Trophoblast cell (in vitro differentiated cells and primary cell): ENCODE results near the gene PRKCE.

Experiments used
- DNase-seq, 2 donors: peaks; one replicate each; pipeline ENCODE4 v3.0.0-alpha.2; 2016
- H2AFZ ChIP-seq: 2 replicates; pipeline ENCODE4 v1.6.1; 2013; ENCODE audit warnings: low read length, moderate library complexity, mild to moderate bottlenecking; ENCODE audit not compliant: insufficient read depth, poor library complexity
- H2AK5ac ChIP-seq: 2 replicates; pipeline ENCODE4 v1.6.1; 2013; ENCODE audit warnings: mild to moderate bottlenecking, low read length
- H2BK120ac ChIP-seq: 2 replicates; pipeline ENCODE4 v1.6.1; 2013; ENCODE audit warnings: low read length, mild to moderate bottlenecking, moderate library complexity; ENCODE audit not compliant: insufficient read depth, poor library complexity
- H2BK12ac ChIP-seq: 2 replicates; pipeline ENCODE4 v1.6.1; 2013; ENCODE audit warnings: mild to moderate bottlenecking, low read length, moderate library complexity
- H2BK5ac ChIP-seq: 2 replicates; pipeline ENCODE4 v1.6.1; 2013; ENCODE audit warnings: low read length, low read depth, moderate library complexity, mild to moderate bottlenecking; ENCODE audit not compliant: poor library complexity
- H3K14ac ChIP-seq: 2 replicates; pipeline ENCODE4 v1.6.1; 2013; ENCODE audit warnings: mild to moderate bottlenecking, low read length
- H3K18ac ChIP-seq: 2 replicates; pipeline ENCODE4 v1.6.1; 2013; ENCODE audit warnings: mild to moderate bottlenecking, low read length
- H3K23ac ChIP-seq: 2 replicates; pipeline ENCODE4 v1.6.1; 2013; ENCODE audit warnings: low read length
- H3K27ac ChIP-seq: 2 replicates; pipeline ENCODE4 v1.5.1; 2013; ENCODE audit warnings: low read depth, mild to moderate bottlenecking, inconsistent platforms, low read length, moderate library complexity
- H3K27me3 ChIP-seq: 2 replicates; pipeline ENCODE4 v1.6.1; 2013; ENCODE audit warnings: inconsistent platforms, mild to moderate bottlenecking, low read length, moderate library complexity; ENCODE audit not compliant: insufficient read depth
- H3K36me3 ChIP-seq, 2 experiments: 1 replicate in 1 of 2; 2 replicates in 1 of 2; pipeline ENCODE4 v1.6.1; 2013; ENCODE audit warnings: low read length in 2 of 2, mild to moderate bottlenecking in 2 of 2, moderate library complexity in 1 of 2; ENCODE audit not compliant: insufficient read depth in 2 of 2, control insufficient read depth in 1 of 2
- H3K4ac ChIP-seq: 2 replicates; pipeline ENCODE4 v1.6.1; 2013; ENCODE audit warnings: low read depth, mild to moderate bottlenecking, low read length, moderate library complexity
- H3K4me1 ChIP-seq, 2 experiments: 1 replicate in 1 of 2; 2 replicates in 1 of 2; pipeline ENCODE4 v1.6.1; 2013; ENCODE audit warnings: low read length in 2 of 2, mild to moderate bottlenecking in 2 of 2, moderate library complexity in 1 of 2; ENCODE audit not compliant: insufficient read depth in 2 of 2, control insufficient read depth in 1 of 2
- H3K4me2 ChIP-seq: 2 replicates; pipeline ENCODE4 v1.6.1; 2013; ENCODE audit warnings: inconsistent platforms, mild to moderate bottlenecking, low read length, moderate library complexity
- H3K4me3 ChIP-seq: 2 replicates; pipeline ENCODE4 v1.5.1; 2013; ENCODE audit warnings: mild to moderate bottlenecking, low read depth, low read length, inconsistent platforms
- H3K79me1 ChIP-seq: one replicate; pipeline ENCODE4 v1.6.1; 2013; ENCODE audit warnings: low read length
- H3K79me2 ChIP-seq: 2 replicates; pipeline ENCODE4 v1.6.1; 2013; ENCODE audit warnings: low read length, mild to moderate bottlenecking; ENCODE audit not compliant: control insufficient read depth, insufficient read depth, poor library complexity
- H3K9ac ChIP-seq: 2 replicates; pipeline ENCODE4 v1.6.1; 2013; ENCODE audit warnings: mild to moderate bottlenecking, low read length
- H3K9me3 ChIP-seq: 2 replicates; pipeline ENCODE4 v1.6.1; 2013; ENCODE audit warnings: low read depth, mild to moderate bottlenecking, control low read depth, inconsistent platforms, low read length; ENCODE audit not compliant: insufficient read depth
- H4K12ac ChIP-seq: 2 replicates; pipeline ENCODE4 v1.6.1; 2013; ENCODE audit warnings: low read depth, mild to moderate bottlenecking, low read length, moderate library complexity
- H4K8ac ChIP-seq: 2 replicates; pipeline ENCODE4 v1.6.1; 2013; ENCODE audit warnings: low read depth, mild to moderate bottlenecking, low read length, moderate library complexity
- H4K91ac ChIP-seq: one replicate; pipeline ENCODE4 v1.6.1; 2013; ENCODE audit warnings: low read depth, mild to moderate bottlenecking, low read length, moderate library complexity
- WGBS: extraction: QIAGEN DNeasy Blood & Tissue Kit; methylation state at CpG from one replicate; pipeline ENCODE4 v1.1.7; 2013; ENCODE audit warnings: missing lambda C conversion rate; ENCODE audit not compliant: insufficient read length, insufficient coverage; ENCODE audit errors: extremely low coverage; 5-methylcytosine and 5-hydroxymethylcytosine counted together

PRKCE gene

GRCh38 chr2:46116150-46116549 lies 464.7 kb downstream of the PRKCE start:
- peak overlapping the region; percentile 40 for H2BK120ac ChIP-seq
- peak overlapping the region; percentile 53 for H3K14ac ChIP-seq
- no peak overlapping the region for H2BK5ac ChIP-seq
- H3K36me3 ChIP-seq = no peaks in the 10 kb centered on the region
- no CpG with 5 or more reads among the region's 2 CpGs for WGBS
- no peak overlapping the region for H4K12ac ChIP-seq
- peaks cover 5 to 6% of the 10 kb centered on the region in 2 experiments for H3K4me1 ChIP-seq
- H2BK12ac ChIP-seq = peak overlapping the region; percentile 94
- no peaks in the 10 kb centered on the region for H3K9me3 ChIP-seq
- H3K9ac ChIP-seq = no peak overlapping the region
- no peak overlapping the region for H3K23ac ChIP-seq
- H4K8ac ChIP-seq = no peak overlapping the region
- H3K27me3 ChIP-seq = no peaks in the 10 kb centered on the region
- no peak overlapping the region for H3K4me3 ChIP-seq
- no peak overlapping the region for H2AFZ ChIP-seq
- no peak for DNase-seq
- H3K4me2 ChIP-seq = no peak overlapping the region
- no peak overlapping the region for H3K4ac ChIP-seq
- peak overlapping the region; percentile 48 for H4K91ac ChIP-seq
- H3K27ac ChIP-seq = no peak overlapping the region
- H3K18ac ChIP-seq = peak overlapping the region; percentile 64
- H3K79me2 ChIP-seq = no peaks in the 10 kb centered on the region
- H3K79me1 ChIP-seq = peaks cover 5% of the 10 kb centered on the region
- H2AK5ac ChIP-seq = no peak overlapping the region

- Histone ChIP-seq H3K4me1 (peaks cover 6 to 9% of the 10 kb centered on the region in 2 experiments), H3K18ac (peak overlapping the region; percentile 64), H2AFZ (no peak overlapping the region), H3K4me2 (no peak overlapping the region), H3K23ac (no peak overlapping the region), H2AK5ac (no peak overlapping the region), H2BK12ac (peak overlapping the region; percentile 74), H3K4ac (no peak overlapping the region), H3K9me3 (no peaks in the 10 kb centered on the region), H3K79me1 (peaks cover 5% of the 10 kb centered on the region), H3K4me3 (no peak overlapping the region), H3K14ac (peak overlapping the region; percentile 53), H4K8ac (no peak overlapping the region), H3K27me3 (no peaks in the 10 kb centered on the region), H2BK5ac (no peak overlapping the region), H3K9ac (no peak overlapping the region), H4K91ac (peak overlapping the region; percentile 48), H4K12ac (no peak overlapping the region), H3K79me2 (no peaks in the 10 kb centered on the region), H3K36me3 (no peaks in the 10 kb centered on the region), H2BK120ac (peak overlapping the region; percentile 40), H3K27ac (no peak overlapping the region)
- peak in 1 of 2 donors; percentile 47 for DNase-seq
- WGBS = no CpG with 5 or more reads among the region's 5 CpGs
Observed at GRCh38 chr2:46116553-46116991, 465.1 kb downstream of the PRKCE start.

- no peaks in the 10 kb centered on the region for H3K79me2 ChIP-seq
Observed at GRCh38 chr2:46117379-46117778, 465.9 kb downstream of the PRKCE start.

GRCh38 chr2:46117994-46118393 lies 466.5 kb downstream of the PRKCE start:
- Histone ChIP-seq H3K27ac (no peak overlapping the region), H3K9me3 (no peaks in the 10 kb centered on the region), H4K12ac (no peak overlapping the region), H3K14ac (no peak overlapping the region), H3K23ac (no peak overlapping the region), H4K8ac (no peak overlapping the region), H3K9ac (no peak overlapping the region), H3K18ac (no peak overlapping the region), H2AK5ac (no peak overlapping the region), H2BK120ac (no peak overlapping the region), H2AFZ (no peak overlapping the region), H3K27me3 (no peaks in the 10 kb centered on the region), H4K91ac (no peak overlapping the region), H3K79me1 (peaks cover 5% of the 10 kb centered on the region), H3K4ac (no peak overlapping the region), H3K79me2 (no peaks in the 10 kb centered on the region), H3K4me1 (peaks cover 6 to 9% of the 10 kb centered on the region in 2 experiments), H3K4me2 (no peak overlapping the region), H2BK5ac (no peak overlapping the region), H3K36me3 (no peaks in the 10 kb centered on the region), H2BK12ac (no peak overlapping the region), H3K4me3 (no peak overlapping the region)
- no peak for DNase-seq
- no CpG with 5 or more reads among the region's 3 CpGs for WGBS

More at GRCh38 chr2:46117379-46117778, 465.9 kb downstream of the PRKCE start:
- Histone ChIP-seq H3K36me3 (no peaks in the 10 kb centered on the region), H2AFZ (no peak overlapping the region), H2BK12ac (no peak overlapping the region), H3K9me3 (no peaks in the 10 kb centered on the region), H4K91ac (peak overlapping the region; percentile 19), H2AK5ac (no peak overlapping the region), H3K14ac (no peak overlapping the region), H4K8ac (no peak overlapping the region), H3K4me1 (peaks cover 6 to 9% of the 10 kb centered on the region in 2 experiments), H3K27me3 (no peaks in the 10 kb centered on the region), H2BK5ac (no peak overlapping the region), H3K79me1 (peaks cover 5% of the 10 kb centered on the region), H3K9ac (no peak overlapping the region), H3K4ac (no peak overlapping the region), H3K23ac (no peak overlapping the region), H4K12ac (no peak overlapping the region), H3K27ac (no peak overlapping the region), H3K18ac (no peak overlapping the region), H3K4me3 (no peak overlapping the region), H2BK120ac (no peak overlapping the region), H3K4me2 (no peak overlapping the region)
- WGBS = no CpG with 5 or more reads among the region's 2 CpGs
- DNase-seq = peak in 1 of 2 donors; percentile 44
